HG02943 (cell line): ENCODE results near the gene DNAJC8.

Experiments used
- ATAC-seq: cut with Tn5 transposase; IDR thresholded peaks from one replicate; pipeline ENCODE4 v1.9.1; 2021; ENCODE audit warnings: mild to moderate bottlenecking, low read depth, moderate library complexity; ENCODE audit not compliant: unreplicated experiment

DNAJC8 gene

GRCh38 chr1:28256197-28256827, 23.5 kb upstream of the DNAJC8 start:
- no peak for ATAC-seq

DNA sequence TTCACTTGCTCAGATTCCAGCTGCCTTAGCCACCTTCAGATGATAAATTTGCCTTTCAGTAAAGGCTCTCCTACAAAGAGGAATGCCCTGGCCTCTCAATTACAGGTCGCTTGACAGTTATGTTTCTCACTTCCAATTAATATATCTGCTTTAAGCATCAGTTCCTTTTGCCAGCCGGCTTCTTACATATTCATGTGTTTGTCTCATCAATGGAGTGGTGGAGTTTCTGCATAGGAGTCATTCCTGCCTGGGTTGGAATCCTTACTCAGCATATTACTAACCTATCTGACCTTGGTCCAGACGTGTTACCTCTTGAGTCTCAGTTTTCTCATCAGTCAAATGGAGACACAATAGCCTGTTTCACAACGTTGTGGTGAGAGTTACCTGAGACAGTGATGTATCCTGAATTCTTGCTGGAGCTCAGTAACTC, 17.1 kb upstream of the DNAJC8 start:
- ATAC-seq, result no peak

- no peak for ATAC-seq
Measured at GRCh38 chr1:28249013-28249865, 16.4 kb upstream of the DNAJC8 start.

GRCh38 chr1:28248273-28249012, 15.6 kb upstream of the DNAJC8 start:
- no peak for ATAC-seq

- no peak for ATAC-seq
Measured at GRCh38 chr1:28247612-28248272, 14.9 kb upstream of the DNAJC8 start.

DNA sequence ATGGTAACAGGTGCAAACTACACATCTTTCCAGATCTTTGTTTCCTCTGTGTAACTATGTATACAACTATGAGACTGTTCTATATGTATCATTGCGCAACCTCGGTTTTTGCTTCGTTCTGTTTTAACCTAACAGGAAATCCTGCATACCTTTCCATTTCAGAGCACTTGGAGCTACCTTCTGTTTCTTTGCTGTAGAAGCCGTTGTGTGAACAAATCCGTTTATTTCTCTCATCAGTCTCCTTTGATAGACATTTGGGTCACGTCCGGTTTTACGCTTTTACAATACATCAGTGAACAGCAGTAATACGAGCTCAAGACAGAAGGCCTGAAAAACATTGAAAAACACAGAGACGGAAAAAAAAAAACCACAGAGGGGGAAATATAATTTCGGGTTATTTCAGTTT, 13.6 kb upstream of the DNAJC8 start:
- ATAC-seq, result no peak

DNA sequence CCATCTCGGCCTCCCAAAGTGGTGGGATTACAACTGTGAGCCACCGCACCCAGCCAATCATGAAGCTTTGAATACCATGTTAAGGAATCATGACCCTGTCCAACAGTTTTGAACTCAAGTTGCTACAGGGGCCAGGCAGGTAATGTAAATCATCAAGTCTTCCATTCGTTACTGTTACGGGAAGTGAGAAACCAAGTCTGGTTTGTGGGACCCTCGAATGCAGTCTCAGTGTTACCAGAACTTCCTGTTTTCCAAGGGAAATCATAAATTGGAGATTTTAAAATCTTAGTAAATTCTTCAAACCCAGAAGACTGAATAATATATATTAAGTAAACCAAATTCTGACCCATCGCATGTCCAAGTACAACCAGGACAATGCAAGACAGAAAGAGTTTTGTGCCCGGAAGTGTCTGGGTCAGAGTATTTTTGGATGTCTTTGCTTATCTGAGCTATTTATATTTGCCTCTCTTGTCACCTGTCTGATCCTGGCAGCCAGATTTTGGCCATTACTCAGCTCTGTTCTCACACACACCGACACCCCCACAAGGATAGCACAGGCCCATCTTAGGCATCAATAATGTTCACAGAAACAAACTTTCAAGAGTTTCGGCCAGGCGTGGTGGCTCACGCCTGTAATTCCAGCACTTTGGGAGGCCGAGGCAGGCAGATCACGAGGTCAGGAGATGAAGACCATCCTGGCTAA, 11.9 kb upstream of the DNAJC8 start:
- no peak for ATAC-seq

- ATAC-seq, result no peak
Measured at GRCh38 chr1:28243685-28244311, 11.0 kb upstream of the DNAJC8 start.

DNA sequence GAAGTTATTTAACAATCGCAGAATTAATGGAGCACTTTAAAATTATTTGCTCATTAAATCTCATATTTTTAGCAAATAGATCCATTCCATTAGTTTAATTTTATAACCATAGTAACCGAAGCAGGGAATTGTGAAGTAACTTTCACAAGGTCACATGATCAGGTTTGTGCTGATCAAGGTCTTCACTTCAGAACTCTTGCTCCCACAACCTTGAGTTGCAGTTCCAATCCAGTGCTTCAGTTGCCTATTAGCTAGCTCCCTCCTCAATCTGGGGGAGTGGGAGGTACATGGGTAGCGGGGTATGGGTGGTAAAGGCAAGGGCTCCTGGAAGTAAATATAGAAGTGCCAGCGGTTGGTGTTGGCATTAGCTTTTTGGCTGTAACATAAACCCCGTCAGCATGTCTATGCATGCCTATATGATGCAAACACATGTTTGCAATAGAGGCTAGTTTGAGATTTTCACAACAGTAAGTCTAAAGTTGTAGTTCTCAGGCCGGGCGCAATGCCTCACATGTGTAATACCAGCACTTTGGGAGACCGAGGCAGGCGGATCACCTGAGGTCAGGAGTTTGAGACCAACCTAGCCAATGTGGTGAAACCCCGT, 8.9 kb upstream of the DNAJC8 start:
- ATAC-seq, result no peak

GRCh38 chr1:28240024-28240423, 7.2 kb upstream of the DNAJC8 start:
- ATAC-seq, result no peak

- ATAC-seq, result no peak
Measured at GRCh38 chr1:28239004-28239403, 6.2 kb upstream of the DNAJC8 start.

DNA sequence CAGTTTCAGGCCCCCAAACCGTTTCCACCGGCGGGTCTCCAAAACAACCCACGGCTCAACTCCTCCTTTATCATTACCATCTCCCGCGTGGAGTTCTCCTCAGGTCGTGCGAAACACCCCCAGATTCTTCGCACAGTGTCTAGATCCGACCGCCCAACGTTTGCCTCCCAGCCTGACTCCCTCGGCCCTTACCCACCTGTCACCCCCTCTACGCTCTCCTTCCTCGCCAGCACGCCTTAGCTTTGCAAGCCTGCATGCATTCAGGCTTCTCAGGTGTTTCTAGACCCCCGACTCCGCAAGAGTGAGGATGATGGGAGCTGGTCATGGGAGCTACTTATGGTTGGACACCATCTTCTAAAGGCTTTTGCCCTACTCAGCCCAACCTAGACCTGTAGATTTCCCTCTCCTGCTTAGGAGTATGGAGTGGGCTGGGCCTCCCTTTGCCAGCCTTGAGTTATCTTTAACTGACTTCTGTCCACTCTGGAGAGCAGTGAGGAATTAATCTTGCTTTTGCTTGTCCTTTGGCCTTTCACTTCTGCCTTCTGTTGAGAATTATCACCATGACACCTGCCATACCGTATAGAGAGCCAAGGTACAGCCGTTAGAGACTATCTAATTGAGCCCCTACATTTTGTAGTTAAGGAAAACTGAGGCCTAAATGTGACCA, 4.0 kb upstream of the DNAJC8 start:
- no peak for ATAC-seq

DNA sequence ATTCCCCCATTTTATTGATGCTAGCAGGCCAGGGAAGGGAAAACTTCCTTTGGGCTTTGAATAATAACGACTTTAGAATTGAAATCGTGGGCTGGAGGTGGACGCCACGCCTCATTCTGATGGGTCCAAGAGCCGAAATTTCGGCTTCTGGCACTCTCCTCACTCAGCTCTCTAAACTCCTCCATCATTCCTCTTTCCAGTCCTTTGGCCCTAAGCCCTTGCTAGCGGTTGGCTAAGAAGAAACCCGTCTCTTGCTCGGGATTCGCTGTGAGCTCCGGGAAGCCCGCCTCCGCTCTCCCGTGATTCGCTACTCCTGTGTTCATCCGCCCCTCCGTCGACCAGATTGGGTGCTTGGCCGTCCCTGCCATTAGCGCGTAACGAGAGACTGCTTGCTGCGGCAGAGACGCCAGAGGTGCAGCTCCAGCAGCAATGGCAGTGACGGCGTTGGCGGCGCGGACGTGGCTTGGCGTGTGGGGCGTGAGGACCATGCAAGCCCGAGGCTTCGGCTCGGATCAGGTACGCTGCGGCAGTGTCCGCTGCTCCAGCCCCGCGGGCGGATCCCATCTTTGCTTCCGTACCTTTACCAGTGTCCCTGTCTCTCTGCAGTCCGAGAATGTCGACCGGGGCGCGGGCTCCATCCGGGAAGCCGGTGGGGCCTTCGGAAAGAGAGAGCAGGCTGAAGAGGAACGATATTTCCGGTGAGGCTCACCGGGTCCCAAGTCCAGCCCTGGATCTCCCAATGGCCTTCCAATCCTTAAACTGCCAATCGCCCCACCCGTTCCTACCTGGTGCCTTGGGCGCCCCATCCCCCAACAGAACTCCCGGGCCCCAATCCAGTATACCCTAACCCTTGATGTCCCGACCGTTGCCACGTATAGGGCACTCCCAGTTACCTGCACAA, 3.2 kb upstream of the DNAJC8 start, which contains the start of gene ATP5IF1:
Gene ATP5IF1, plus strand, starts transcription at position 370 of the 901 bp plus-strand sequence. Its CDS starts 60 bp downstream, at position 430.
- ATAC-seq, result peak; percentile 84

- ATAC-seq, result no peak
Measured at GRCh38 chr1:28233264-28233606, 406 bp upstream of the DNAJC8 start.

DNA sequence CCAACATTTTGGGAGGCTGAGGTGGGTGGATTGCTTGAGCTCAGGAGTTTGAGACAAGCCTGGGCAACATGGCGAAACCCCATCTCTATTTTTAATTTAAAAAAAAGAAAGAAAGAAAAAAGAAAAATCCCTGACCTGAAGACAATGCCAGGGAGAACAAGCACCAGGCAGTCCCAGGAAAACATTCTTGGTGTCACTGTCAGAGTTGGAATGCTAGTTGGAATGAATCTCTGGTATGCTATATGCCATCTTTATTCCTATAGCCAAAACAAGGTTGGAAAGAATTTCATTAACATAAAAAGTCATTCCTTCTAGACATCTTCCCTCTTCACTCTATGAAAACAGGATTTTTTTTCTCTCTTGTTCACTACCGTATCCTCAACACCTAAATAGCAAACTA, 2.8 kb downstream of the DNAJC8 start:
- no peak for ATAC-seq

DNA sequence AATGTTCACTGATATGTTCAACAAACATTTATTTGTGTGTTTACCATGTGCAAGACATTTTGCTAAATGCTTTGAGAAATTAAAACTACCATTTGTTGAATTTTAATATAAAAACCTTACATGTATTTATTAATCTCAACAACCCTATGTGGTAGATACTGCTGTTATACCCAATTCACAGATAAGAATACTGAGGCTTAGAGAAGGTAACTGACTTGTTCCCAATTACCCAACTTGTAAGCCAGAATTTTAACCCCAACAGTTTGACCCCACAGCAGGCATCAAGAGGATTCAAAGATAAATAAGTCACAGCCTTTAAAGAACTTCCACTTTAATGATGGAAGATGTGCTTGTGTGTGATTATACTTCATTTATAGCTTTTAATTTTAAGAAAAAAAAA, 3.7 kb downstream of the DNAJC8 start:
- ATAC-seq, result no peak

DNA sequence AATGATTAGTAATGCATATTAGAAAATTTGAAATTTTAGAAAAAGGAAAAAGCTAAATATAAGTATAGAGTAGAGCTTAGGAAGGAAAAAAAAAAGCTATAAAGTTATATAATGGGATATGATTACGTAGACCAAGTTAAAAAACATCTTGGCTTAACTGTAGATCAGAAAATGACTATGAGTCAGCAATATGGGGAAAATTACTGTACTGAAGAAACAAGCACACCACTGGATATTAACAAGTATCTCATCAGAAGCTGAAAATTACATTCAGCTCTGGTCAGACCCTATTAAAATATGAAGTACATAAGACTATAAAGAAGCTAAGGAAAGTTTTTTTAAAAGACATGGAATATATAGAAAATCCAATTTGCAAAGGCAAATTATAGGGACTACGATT, 19.5 kb downstream of the DNAJC8 start:
- no peak for ATAC-seq

GRCh38 chr1:28209700-28210099, 23.1 kb downstream of the DNAJC8 start:
- ATAC-seq, result no peak
